DND-41 (cell line): ENCODE measurements around the gene CNBP.

Experiments used
- ATAC-seq: fragments of 200-7000 bp; cut with Tn5 transposase; 3 replicates; pipeline ENCODE4 v1.9.1; 2021; ENCODE audit warnings: low read depth; ENCODE audit not compliant: insufficient read depth
- DNase-seq: peaks from one replicate; pipeline ENCODE4 v3.0.0-alpha.2; 2020
- H2AFZ ChIP-seq: 2 replicates; pipeline ENCODE4 v1.6.0; 2012; ENCODE audit warnings: low read depth, low read length
- H3K27ac ChIP-seq: 2 replicates; pipeline ENCODE4 v1.5.1; 2012; ENCODE audit warnings: low read length, inconsistent platforms
- H3K27me3 ChIP-seq: fragments of 200-600 bp; sonication (generic); 2 replicates; pipeline ENCODE4 v1.6.0; 2012; ENCODE audit warnings: low read length, mild to moderate bottlenecking, inconsistent platforms; ENCODE audit not compliant: insufficient read depth, poor library complexity
- H3K36me3 ChIP-seq: 2 replicates; pipeline ENCODE4 v1.5.1; 2012; ENCODE audit warnings: low read length, inconsistent platforms; ENCODE audit not compliant: insufficient read depth
- H3K4me1 ChIP-seq: 2 replicates; pipeline ENCODE4 v1.5.1; 2012; ENCODE audit warnings: mild to moderate bottlenecking, low read length; ENCODE audit not compliant: insufficient read depth
- H3K4me2 ChIP-seq: 2 replicates; pipeline ENCODE4 v1.6.0; 2012; ENCODE audit warnings: mild to moderate bottlenecking, moderate library complexity, low read length, inconsistent platforms; ENCODE audit not compliant: insufficient read depth
- H3K4me3 ChIP-seq, 2 experiments: fragments of 200-600 bp in 1 of 2; shearing (Covaris generic) in 1 of 2; 2 replicates each; pipeline ENCODE4 v1.5.1; 2012 to 2016; ENCODE audit warnings: inconsistent platforms in 2 of 2, low read length in 2 of 2, mild to moderate bottlenecking in 2 of 2, low read depth in 1 of 2, moderate library complexity in 1 of 2
- H3K79me2 ChIP-seq: 2 replicates; pipeline ENCODE4 v1.6.0; 2012; ENCODE audit warnings: low read length, inconsistent platforms; ENCODE audit not compliant: insufficient read depth
- H3K9ac ChIP-seq: 2 replicates; pipeline ENCODE4 v1.6.0; 2012; ENCODE audit warnings: low read depth, mild to moderate bottlenecking, inconsistent platforms, low read length, moderate library complexity
- H3K9me3 ChIP-seq: 2 replicates; pipeline ENCODE4 v1.5.1; 2012; ENCODE audit warnings: low read length, moderate library complexity, mild to moderate bottlenecking, inconsistent platforms; ENCODE audit not compliant: insufficient read depth, severe bottlenecking
- H4K20me1 ChIP-seq: 2 replicates; pipeline ENCODE4 v1.6.0; 2012; ENCODE audit warnings: low read length; ENCODE audit not compliant: insufficient read depth
- CTCF ChIP-seq: IDR thresholded peaks from 2 replicates; pipeline ENCODE4 v1.5.1; 2012; ENCODE audit warnings: borderline replicate concordance, low read length, moderate library complexity, mild to moderate bottlenecking; ENCODE audit not compliant: poor library complexity, severe bottlenecking; ENCODE audit errors: extremely low read depth
- EZH2 ChIP-seq: IDR thresholded peaks from 3 replicates; pipeline ENCODE4 v1.6.1; 2012; ENCODE audit warnings: borderline replicate concordance, low read depth, mild to moderate bottlenecking, moderate library complexity, low read length, inconsistent platforms; ENCODE audit not compliant: severe bottlenecking

Gene CNBP

GRCh38 chr3:129120254-129121004, 63.3 kb downstream of the CNBP start:
- Histone ChIP-seq H3K36me3 (peaks cover 16% of the 10 kb centered on the region), H3K9me3 (no peaks in the 10 kb centered on the region), H4K20me1 (no peaks in the 10 kb centered on the region), H3K9ac (peak overlapping the region; percentile 88), H3K27ac (peak overlapping the region; percentile 99), H2AFZ (peak overlapping the region; percentile 80), H3K4me1 (peaks cover 52% of the 10 kb centered on the region), H3K4me3 (peak overlapping the region; percentile 74 to 82), H3K4me2 (peak overlapping the region; percentile 95), H3K27me3 (no peaks in the 10 kb centered on the region), H3K79me2 (peaks cover 53% of the 10 kb centered on the region)
- TF ChIP-seq CTCF, result peak; percentile 51
- TF ChIP-seq EZH2, result no peak
- peak; percentile 74 for ATAC-seq
- peak; percentile 96 for DNase-seq

GRCh38 chr3:129119365-129120100, 64.2 kb downstream of the CNBP start:
- Histone ChIP-seq H3K27ac (peak overlapping the region; percentile 99), H3K4me1 (peaks cover 52% of the 10 kb centered on the region), H3K4me3 (peak overlapping the region; percentile 74 to 82; a peak in 3 of 4 replicates), H3K9me3 (no peaks in the 10 kb centered on the region), H2AFZ (peak overlapping the region; percentile 80; the same call in 1 of the 2 replicates), H3K36me3 (peaks cover 23% of the 10 kb centered on the region), H3K79me2 (peaks cover 60% of the 10 kb centered on the region), H4K20me1 (peaks cover 6% of the 10 kb centered on the region; the same call in 1 of the 2 replicates), H3K27me3 (no peaks in the 10 kb centered on the region), H3K4me2 (peak overlapping the region; percentile 95), H3K9ac (peak overlapping the region; percentile 88)
- DNase-seq (peak; percentile 21), ATAC-seq (no peak)
- TF ChIP-seq CTCF (no peak), EZH2 (no peak)

GRCh38 chr3:129118745-129119144, 65.0 kb downstream of the CNBP start:
- H3K4me2 ChIP-seq, result peak overlapping the region; percentile 95

More at GRCh38 chr3:129118745-129119144, 65.0 kb downstream of the CNBP start:
- Histone ChIP-seq H3K27ac (peak overlapping the region; percentile 99), H3K9me3 (no peaks in the 10 kb centered on the region), H4K20me1 (peaks cover 8% of the 10 kb centered on the region; the same call in 1 of the 2 replicates), H3K4me1 (peaks cover 52% of the 10 kb centered on the region), H3K27me3 (no peaks in the 10 kb centered on the region), H3K36me3 (peaks cover 28% of the 10 kb centered on the region), H2AFZ (peak overlapping the region; percentile 5; the same call in 1 of the 2 replicates), H3K79me2 (peaks cover 68% of the 10 kb centered on the region), H3K9ac (peak overlapping the region; percentile 88), H3K4me3 (peak overlapping the region in 1 of 2 experiments; percentile 82; a peak in 2 of 4 replicates)
- no peak for ATAC-seq
- TF ChIP-seq EZH2 (no peak), CTCF (no peak)
- DNase-seq, result peak; percentile 59
